OCI-LY7 (cell line): ENCODE data around the gene CDYL.

Source experiments
- EZH2phosphoT487 ChIP-seq: fragments of 200-600 bp; sonication (generic); IDR thresholded peaks from 2 replicates; pipeline ENCODE4 v1.6.1; 2018; ENCODE audit warnings: low read depth, borderline replicate concordance, mild to moderate bottlenecking, mixed run types, antibody characterized with exemption, low read length, moderate library complexity, mixed read lengths
- TF ChIP-seq, protein P1 (sequence below): fragments of 200-600 bp; sonication (generic); conservative IDR thresholded peaks from 2 replicates; pipeline ENCODE4 v1.5.1; 2014; ENCODE audit warnings: mild to moderate bottlenecking, antibody characterized with exemption, low read length, moderate library complexity, mixed read lengths

DNA sequence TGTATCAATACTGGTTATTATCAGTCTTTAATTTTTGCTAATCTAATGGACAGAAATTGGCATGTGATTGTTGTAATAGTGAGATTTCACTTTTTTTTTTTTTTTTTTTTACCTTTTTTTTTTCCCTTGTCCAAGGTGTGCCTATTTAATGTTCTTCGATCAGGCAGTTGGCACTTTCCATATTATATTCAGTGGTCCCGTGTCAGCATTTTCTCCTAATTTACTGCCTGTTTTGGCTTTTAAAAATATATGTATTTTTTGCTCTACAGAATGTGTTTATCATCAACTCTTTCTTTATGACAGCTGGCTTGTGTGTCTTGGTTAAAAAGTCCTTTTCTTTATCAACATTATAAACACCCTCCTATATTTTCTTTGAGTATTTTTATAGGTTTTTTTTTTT lies 39.4 kb downstream of the CDYL start:
- TF ChIP-seq, protein P1, sequence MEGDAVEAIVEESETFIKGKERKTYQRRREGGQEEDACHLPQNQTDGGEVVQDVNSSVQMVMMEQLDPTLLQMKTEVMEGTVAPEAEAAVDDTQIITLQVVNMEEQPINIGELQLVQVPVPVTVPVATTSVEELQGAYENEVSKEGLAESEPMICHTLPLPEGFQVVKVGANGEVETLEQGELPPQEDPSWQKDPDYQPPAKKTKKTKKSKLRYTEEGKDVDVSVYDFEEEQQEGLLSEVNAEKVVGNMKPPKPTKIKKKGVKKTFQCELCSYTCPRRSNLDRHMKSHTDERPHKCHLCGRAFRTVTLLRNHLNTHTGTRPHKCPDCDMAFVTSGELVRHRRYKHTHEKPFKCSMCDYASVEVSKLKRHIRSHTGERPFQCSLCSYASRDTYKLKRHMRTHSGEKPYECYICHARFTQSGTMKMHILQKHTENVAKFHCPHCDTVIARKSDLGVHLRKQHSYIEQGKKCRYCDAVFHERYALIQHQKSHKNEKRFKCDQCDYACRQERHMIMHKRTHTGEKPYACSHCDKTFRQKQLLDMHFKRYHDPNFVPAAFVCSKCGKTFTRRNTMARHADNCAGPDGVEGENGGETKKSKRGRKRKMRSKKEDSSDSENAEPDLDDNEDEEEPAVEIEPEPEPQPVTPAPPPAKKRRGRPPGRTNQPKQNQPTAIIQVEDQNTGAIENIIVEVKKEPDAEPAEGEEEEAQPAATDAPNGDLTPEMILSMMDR = no peak
- no peak for TF ChIP-seq EZH2phosphoT487
